Gastroesophageal sphincter (tissue), 3 donors: ENCODE results near the gene AQP4.

Experiments used
- EP300 ChIP-seq: sonication (generic); formaldehyde crosslinking; IDR thresholded peaks from one replicate; pipeline ENCODE4 v1.6.1; 2017; ENCODE audit warnings: antibody characterized with exemption, mild to moderate bottlenecking
- POLR2A ChIP-seq, 2 donors: fragments of 450-650 bp; IDR thresholded peaks; one replicate each; pipeline ENCODE4 v1.6.1; 2017; ENCODE audit warnings: antibody characterized with exemption in 2 of 2, mild to moderate bottlenecking in 2 of 2, moderate library complexity in 1 of 2
- POLR2AphosphoS5 ChIP-seq: sonication (generic); formaldehyde crosslinking; IDR thresholded peaks from one replicate; pipeline ENCODE4 v1.6.1; 2017; ENCODE audit warnings: antibody characterized with exemption
- TF ChIP-seq, protein P1 (sequence below), 4 experiments: fragments of 200-600 bp in 2 of 4; fragments of 450-650 bp in 2 of 4; sonication (generic) in 1 of 4; IDR thresholded peaks; one replicate each; pipeline ENCODE4 v1.5.1; 2017 to 2019; ENCODE audit warnings: antibody characterized with exemption in 4 of 4, mild to moderate bottlenecking in 2 of 4, moderate library complexity in 2 of 4

- TF ChIP-seq, protein P1, sequence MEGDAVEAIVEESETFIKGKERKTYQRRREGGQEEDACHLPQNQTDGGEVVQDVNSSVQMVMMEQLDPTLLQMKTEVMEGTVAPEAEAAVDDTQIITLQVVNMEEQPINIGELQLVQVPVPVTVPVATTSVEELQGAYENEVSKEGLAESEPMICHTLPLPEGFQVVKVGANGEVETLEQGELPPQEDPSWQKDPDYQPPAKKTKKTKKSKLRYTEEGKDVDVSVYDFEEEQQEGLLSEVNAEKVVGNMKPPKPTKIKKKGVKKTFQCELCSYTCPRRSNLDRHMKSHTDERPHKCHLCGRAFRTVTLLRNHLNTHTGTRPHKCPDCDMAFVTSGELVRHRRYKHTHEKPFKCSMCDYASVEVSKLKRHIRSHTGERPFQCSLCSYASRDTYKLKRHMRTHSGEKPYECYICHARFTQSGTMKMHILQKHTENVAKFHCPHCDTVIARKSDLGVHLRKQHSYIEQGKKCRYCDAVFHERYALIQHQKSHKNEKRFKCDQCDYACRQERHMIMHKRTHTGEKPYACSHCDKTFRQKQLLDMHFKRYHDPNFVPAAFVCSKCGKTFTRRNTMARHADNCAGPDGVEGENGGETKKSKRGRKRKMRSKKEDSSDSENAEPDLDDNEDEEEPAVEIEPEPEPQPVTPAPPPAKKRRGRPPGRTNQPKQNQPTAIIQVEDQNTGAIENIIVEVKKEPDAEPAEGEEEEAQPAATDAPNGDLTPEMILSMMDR (IDR thresholded peaks at IDR 0.05): no peak
- no peak for TF ChIP-seq POLR2A (IDR thresholded peaks at IDR 0.05)
- no peak for TF ChIP-seq POLR2AphosphoS5
- no peak for TF ChIP-seq EP300
These were observed 46.5 kb downstream of the AQP4 start for GRCh38 chr18:26819046-26819445.
